ENCODE results near the gene RAB42. TPM values are rescaled to one million over a fixed set of nuclear protein-coding genes. Genes with fewer than 3 reads are reported as not detected.
A peak's percentile ranks its signal among the peaks of the same experiment; 100 is the strongest.

RAB42 gene
- 2.5 TPM for total RNA-seq

GRCh38 chr1:28591708-28592320 lies at the start of gene RAB42:
Gene RAB42 (plus strand): TSS chr1:28592265. CDS start chr1:28592512, 247 bp downstream.
- Histone ChIP-seq H3K27me3 (no peaks in the 10 kb centered on the region), H3K36me3 (no peaks in the 10 kb centered on the region), H3K4me1 (peaks cover 6% of the 10 kb centered on the region), H3K27ac (peak within 1 kb of the TSS; percentile 75), H3K4me3 (peak within 1 kb of the TSS; percentile 50 to 54), H3K9me3 (no peaks in the 10 kb centered on the region)
- intact Hi-C loops (cut with DNase I): no loop called here
- no peak for DNase-seq (ENCODE audit: extremely low spot score in 2 of 2)
- TF ChIP-seq POLR2A (IDR thresholded peaks at IDR 0.05) (no peak), CTCF (IDR thresholded peaks at IDR 0.05) (no peak), POLR2AphosphoS5 (IDR thresholded peaks at IDR 0.05; ENCODE audit: insufficient read depth in 1 of 2, low read depth in 1 of 2) (no peak)

GRCh38 chr1:28545246-28545628 lies 46.8 kb upstream of the RAB42 start:
- Histone ChIP-seq H3K36me3 (no peaks in the 10 kb centered on the region), H3K4me1 (no peaks in the 10 kb centered on the region), H3K9me3 (no peaks in the 10 kb centered on the region), H3K4me3 (no peak overlapping the region), H3K27ac (no peak overlapping the region), H3K27me3 (no peaks in the 10 kb centered on the region)
- intact Hi-C loops (cut with DNase I): no loop called here
- no peak for DNase-seq (ENCODE audit: extremely low spot score in 2 of 2)
- TF ChIP-seq CTCF (IDR thresholded peaks at IDR 0.05) (no peak), POLR2AphosphoS5 (IDR thresholded peaks at IDR 0.05; ENCODE audit: insufficient read depth in 1 of 2, low read depth in 1 of 2) (no peak), POLR2A (IDR thresholded peaks at IDR 0.05) (no peak)

GRCh38 chr1:28548318-28548717 lies 43.7 kb upstream of the RAB42 start:
- Histone ChIP-seq H3K9me3 (no peaks in the 10 kb centered on the region), H3K27me3 (no peaks in the 10 kb centered on the region), H3K36me3 (no peaks in the 10 kb centered on the region), H3K4me3 (no peak overlapping the region), H3K27ac (no peak overlapping the region), H3K4me1 (peaks cover 4% of the 10 kb centered on the region)
- no peak for DNase-seq (ENCODE audit: extremely low spot score in 2 of 2)
- TF ChIP-seq POLR2A (IDR thresholded peaks at IDR 0.05) (no peak), CTCF (IDR thresholded peaks at IDR 0.05) (no peak), POLR2AphosphoS5 (IDR thresholded peaks at IDR 0.05; ENCODE audit: insufficient read depth in 1 of 2, low read depth in 1 of 2) (no peak)
- intact Hi-C loops (cut with DNase I): no loop called here

DNA sequence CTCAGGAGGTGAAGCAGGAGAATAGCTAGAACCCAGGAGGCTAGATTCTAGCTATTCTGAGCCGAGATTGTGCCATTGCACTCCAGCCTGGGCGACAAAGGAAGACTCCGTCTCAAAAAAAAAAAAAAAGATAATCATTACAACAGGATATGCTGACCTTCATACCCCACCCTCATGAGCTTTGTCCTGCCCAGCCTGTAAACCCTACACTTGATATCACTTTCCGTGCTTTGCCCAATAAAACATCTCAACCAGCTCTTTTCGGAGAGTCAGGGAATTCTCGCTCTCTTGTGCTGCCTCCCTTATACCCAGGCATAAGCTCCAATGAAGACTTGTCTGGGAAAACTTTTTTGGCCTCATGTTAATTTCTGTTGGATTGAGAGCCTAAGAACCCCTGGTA lies 40.7 kb upstream of the RAB42 start:
- no peak overlapping the region for H3K27ac ChIP-seq
- DNase-seq (ENCODE audit: extremely low spot score in 2 of 2): no peak
- intact Hi-C loops (cut with DNase I): no loop called here
- H3K9me3 ChIP-seq: no peaks in the 10 kb centered on the region
- H3K27me3 ChIP-seq: no peaks in the 10 kb centered on the region
- peaks cover 4 to 13% of the 10 kb centered on the region in 2 donors for H3K36me3 ChIP-seq
- TF ChIP-seq CTCF (IDR thresholded peaks at IDR 0.05) (no peak), POLR2AphosphoS5 (IDR thresholded peaks at IDR 0.05; ENCODE audit: insufficient read depth in 1 of 2, low read depth in 1 of 2) (no peak), POLR2A (IDR thresholded peaks at IDR 0.05) (no peak)
- no peak overlapping the region for H3K4me3 ChIP-seq
- H3K4me1 ChIP-seq: peaks cover 19% of the 10 kb centered on the region

Data from vagina (tissue), 2 donors.